T-helper 1 cell (primary cell): ENCODE results near the gene CRB2.
"Not testable (repeated sequence)": the region's sequence is repeated elsewhere in the genome, so short reads cannot be mapped to it uniquely, and the experiment has no call there.

Experiments
- DNase-seq, 5 donors: peaks; one replicate each; pipeline ENCODE4 v3.0.0-alpha.2; 2012 to 2020

Gene CRB2

DNA sequence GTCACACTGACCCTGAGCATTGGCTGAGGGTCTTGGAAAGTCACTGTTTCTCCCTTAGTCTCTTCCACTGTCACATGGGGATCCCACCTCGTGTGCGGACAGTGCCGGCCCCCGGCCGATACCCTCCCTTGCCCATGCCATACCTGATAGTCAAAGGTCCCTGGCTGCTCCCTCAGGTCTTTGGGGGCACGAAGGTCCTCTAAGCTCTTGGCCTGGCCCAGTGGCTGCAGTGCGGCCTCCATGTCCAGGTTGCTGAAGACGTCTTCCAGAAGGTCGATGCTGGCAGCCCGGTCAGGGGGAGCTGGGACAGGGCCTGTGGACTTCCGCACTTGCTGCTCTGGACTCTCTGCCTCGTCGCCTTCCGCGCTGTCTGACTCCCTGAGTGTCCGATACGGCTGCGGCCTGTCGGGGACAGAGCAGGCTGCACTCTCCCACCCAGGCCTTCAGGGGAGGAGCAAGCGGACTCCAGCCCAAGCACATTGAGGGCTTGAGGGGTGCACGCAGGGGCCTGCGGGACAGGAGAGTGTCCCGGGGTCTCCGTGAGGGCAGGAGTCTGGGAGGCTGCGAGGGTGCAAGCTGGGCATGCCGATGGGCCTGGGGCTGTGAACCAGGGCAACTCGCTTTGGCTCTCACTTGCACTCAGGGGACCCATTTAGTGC lies 27.6 kb downstream of the CRB2 start:
- no peak for DNase-seq

DNA sequence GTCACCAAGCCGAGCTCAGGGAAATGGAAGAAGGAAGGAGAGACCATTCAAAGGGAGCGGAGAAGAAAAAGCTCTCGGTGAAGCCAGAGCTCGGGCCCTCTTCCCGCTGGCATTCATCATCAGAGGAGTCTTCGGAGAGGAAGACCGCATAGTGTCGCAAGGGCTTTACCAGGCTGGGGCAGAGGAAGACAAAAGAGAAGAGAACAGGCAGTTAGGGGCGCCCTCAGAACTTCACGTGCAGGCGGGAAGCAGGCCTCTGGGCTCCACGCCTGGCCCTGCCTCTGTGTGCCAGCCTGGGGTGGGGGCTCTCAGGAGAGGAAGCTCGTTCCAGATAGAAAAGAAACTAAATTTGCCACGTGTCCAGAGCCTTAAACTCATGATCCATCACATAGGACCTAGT lies 31.7 kb downstream of the CRB2 start:
- no peak for DNase-seq

DNA sequence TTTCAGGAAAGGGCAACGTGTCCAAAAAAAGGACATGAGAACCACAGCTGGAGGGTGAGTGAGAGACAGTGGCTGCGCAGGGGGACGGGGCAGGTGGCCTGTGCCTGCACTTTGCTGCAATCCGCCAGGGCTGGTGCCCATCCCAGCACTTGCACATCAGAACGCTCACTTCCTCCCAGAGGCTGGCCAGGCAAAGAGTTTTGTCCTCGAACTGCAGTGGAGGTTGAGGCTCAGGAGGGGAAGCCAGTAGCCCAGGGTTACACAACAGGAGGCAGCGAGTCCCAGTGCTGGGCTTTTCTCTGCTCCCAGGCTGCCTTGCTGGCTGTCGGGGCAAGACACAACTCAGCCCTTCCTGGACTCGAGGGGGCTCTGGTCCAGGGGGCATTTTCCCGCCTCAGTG lies 33.1 kb downstream of the CRB2 start:
- DNase-seq = no peak

DNA sequence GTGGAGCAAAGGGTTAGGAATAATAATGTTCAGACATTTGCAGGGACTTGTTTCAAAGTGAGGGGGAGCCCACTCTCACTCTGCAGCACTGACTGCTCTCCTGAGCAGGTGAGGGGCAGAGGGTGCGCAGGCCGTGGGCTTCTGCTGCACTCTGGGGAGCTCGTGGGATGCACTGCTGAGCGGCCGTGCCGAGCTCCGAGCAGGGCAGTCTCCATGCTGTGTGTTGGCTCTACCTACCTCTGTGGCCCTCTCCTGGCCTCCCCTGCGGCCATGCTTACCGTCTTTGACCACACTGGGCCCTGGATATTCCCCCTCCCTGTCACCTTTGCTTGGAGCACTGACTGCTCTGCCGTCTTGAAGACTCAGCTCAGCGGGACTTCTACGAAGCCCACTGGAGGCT lies 33.7 kb downstream of the CRB2 start:
- DNase-seq = no peak

DNA sequence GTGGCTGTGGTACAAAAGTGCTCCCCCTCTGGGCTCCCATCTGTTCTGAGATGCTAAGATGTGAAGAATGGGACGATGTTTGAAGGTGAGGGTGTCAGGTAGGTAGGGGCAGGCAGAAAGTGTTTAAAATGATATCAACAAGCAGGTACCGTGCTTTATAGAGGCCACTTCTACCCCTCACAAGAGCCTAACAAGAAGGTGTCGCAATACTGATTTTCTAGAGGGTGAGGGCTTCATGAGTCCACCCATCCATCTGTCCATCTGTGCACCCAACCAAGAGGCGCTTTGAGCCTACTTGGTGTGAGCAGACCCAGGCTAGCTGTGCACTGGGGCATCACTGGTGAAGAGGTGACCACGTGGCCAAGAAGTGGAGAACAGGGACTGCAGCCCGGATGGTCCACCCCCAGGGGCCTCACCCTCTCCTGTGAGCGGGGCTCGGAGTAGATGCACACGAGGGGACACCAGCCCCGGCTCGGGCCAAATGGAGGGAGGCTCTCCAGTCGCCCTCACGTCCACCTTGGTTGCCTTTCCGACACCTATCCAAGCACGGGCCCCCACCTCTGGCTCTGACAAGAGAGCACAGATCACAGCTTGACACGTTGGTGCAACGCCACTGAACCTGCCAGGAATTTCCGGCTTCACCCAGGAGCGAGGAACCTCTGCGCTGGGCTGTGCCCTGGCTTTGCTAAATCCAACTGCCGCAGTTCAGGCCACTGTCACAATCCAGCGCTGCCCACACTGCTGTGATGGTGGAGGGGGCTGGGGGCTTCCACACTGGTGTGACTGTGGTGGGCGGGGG lies 34.5 kb downstream of the CRB2 start:
- DNase-seq = no peak

DNA sequence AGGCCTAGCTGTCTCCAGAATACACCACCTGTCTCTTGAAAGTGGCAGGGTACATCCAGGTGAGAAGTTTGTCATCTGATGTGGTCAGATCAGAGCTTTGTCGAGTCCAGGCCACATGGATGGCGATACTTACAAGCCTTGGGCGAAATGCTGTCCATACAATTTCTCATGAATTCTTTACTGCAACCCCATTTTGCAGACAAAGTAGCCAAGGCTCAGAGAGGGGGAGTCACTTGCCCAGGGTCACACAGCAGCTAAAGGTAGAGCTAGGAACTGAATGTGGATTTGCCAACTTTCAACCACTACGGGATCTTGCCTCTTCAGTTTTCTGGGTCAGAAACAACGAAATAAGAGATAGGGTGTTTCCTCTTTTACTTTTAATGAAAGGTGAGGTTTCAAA lies 35.2 kb downstream of the CRB2 start:
- no peak for DNase-seq

DNA sequence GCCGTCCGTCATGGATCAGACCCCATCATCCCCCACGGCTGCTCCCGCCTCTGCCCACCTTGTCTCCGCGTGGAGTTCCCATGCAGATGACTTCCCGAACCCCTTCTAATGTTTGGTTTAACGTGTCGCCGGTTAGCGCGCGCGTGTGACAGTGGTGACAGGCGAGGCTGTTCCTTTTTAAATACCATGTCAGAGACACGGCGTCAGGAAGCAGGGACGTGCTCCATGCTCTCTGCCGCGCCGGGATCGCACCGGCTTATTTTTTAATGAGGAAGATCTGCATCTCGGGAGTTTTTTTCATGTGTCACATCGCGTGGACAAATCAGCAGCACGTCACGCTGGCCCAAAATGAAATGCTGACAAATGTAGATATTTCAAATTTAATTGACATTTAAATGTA lies 35.9 kb downstream of the CRB2 start:
- DNase-seq = no peak

DNA sequence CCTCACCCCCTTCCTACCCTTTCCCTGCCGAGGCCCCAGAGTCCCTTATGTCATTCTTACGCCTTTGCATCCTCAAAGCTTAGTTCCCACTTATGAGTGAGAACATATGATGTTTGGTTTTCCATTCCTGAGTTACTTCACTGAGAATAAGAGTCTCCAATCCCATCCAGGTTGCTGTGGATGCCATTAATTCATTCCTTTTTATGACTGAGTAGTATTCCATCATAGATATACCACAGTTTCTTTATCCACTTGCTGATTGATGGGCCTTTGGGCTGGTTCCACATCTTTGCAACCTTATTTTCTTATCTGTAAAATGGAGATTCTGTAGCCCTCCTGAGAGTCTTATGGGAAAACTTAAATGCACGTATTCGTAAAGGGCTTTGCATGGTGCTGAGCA lies 36.8 kb downstream of the CRB2 start:
- no peak for DNase-seq

DNA sequence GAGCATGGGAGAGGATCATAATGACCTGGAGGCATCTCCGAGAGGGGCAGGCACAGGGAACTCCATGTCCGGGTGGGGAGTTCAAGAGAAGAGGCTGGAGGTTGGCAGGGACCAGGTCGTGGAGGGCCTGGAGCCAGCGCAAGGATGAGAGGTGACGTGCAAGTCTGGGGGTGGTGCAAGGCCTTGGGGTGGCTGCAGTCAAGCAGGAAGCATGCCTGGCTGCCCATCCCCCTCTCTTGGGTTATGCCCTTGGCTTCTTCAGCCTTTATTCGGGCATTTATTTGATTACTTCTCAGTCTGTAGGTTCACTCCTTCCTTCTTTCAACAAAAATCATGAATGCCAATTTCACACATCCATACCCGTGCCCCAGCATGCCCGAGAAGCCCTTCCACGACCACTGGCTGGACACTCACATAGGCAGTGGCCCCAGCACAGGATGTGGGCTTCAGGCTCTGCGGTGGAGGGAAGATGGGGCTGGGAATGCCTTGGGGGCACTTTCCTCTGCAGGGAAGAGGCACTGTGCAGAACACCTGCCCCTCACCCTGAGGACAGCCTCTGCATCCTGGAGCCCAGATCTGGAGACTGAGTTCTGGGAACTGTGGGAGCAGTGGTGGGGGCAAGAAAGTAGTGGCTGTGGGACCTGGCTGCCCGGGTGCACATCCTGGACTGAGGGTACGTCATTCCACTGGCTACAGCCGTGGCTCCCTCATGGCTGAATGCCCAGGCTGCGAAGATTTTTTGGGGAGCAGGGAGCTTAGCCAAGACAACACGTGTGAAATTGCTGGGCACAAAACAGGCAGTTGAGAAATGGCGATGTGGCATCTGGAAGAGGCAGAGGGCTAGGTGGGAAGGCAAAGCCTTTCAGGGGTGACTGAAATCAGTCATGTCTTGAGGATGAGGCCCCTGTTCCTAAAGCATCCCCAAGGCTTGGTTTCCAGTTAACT lies 38.6 kb downstream of the CRB2 start:
- DNase-seq = no peak

DNA sequence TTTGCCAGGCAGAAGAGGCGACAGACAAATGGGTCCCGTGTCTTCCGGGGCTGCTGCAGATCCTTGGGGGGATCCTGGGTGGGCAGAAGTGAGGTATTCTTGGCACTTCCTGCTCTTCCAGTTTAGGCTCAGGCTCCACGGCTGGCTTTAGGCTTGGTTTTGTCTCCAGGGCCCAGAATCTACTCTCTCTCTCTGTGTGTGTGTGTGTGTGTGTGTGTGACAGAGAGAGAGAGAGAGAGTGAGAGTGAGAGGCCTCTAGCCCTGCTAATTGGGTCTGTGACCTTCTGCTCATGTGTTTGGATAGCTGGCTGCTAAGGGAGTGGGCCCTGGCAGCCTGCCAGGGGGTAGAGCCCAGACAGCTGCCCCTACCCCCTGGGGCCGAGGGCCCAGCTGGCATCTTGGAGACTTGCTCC lies 39.3 kb downstream of the CRB2 start:
- DNase-seq = no peak

DNA sequence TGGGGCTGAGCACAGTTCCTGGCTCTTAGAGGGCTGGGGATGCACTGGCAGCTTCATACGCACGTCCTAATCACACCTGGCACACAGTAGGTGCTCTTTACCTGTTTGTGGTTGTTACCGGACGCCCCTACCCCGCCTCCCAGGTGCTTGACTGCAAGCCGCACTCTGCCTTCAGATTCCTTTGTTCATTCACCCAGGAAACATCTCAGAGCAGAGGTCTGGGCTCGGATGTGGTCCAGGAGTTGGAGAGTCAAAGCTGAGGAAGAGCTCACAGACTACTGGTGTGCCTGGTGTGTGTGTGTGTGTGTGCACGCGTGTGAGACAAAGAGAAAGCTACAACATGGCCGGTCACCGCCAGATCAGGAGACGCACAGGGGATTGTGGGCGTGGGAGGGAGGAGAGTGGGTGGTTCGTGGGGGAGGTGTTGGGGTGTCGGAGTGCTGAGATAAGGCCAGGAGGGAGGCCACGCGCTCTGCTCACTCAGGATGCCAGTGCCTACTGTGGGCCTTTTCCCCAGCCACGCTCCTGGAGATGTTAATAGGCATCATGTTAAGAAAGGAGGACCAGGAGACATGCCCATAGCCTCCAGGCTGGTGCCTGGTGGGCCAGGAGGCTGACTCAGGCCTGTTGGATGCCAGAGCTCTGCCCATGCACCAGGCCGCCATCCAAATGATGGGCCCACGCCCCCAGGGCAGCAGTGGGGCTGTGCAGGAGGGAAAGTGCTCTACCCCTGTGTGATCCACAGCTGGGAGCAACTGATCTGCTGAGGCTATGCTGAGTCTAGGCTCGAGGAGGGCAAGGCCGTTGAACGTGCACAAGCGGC lies 39.9 kb downstream of the CRB2 start:
- DNase-seq = no peak

DNA sequence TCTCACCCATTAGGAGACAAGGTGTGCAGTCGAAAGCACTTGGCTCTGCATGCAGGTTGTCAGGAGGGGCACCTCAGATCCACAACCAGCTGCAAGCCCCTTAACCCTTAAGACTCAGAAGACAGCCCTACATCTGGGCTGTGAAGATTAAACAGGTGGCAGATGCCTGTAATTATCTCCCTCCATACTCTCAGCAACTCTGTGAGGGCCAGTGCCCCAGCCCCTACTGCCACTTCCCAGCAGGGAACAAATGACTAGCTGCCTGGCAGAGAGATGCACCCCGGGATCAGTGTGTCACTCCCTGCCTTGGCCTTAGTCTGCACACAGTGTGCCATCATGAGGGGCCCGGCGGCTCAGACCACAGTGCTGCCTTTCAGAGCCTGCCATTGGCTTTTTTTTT lies 42.0 kb downstream of the CRB2 start:
- no peak for DNase-seq

DNA sequence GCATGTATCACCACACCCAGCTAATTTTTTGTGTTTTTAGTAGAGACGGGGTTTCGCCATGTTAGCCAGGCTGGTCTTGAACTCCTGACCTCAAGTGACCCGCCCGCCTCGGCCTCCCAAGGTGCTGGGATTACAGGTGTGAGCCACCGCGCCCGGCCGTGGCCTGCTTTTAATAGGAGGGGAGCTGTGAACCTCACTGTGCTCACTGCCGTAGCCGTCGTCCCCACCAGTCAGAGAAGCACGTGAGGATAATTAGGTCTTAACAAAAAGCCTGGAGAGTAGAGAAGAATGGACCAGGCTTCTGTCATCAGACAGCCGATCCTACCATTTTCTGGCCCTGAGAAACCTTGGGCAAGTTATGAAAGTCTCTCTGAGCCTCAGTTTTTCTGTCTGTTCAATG lies 42.9 kb downstream of the CRB2 start:
- not testable (repeated sequence) for DNase-seq

DNA sequence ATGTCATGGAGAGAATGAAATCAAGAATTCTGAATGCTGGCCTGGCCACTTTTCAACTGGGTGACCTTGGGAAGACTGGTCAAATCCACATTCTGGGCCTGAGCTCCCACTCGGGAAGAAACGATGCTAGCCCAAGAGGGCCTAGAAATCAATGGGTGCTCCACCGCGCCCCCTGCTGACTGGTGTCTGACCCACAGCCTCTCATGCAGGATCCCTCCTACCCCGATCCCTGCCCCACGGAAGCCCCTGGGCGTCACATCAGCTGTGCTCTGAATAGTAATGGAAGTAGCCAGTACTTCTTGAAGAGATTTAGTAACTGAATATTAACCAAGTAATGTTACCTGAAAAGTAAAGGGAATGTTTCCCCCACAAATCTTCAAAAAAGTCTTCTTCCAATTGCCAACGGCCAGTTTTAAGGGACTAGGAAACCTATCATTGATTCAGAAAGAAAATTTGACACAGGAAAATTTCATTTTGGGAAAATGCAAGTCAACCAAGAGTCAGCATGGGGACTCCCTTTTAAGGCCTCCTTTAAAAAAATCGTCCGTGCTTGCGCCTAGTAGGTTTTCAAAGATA lies 43.9 kb downstream of the CRB2 start:
- DNase-seq = no peak

DNA sequence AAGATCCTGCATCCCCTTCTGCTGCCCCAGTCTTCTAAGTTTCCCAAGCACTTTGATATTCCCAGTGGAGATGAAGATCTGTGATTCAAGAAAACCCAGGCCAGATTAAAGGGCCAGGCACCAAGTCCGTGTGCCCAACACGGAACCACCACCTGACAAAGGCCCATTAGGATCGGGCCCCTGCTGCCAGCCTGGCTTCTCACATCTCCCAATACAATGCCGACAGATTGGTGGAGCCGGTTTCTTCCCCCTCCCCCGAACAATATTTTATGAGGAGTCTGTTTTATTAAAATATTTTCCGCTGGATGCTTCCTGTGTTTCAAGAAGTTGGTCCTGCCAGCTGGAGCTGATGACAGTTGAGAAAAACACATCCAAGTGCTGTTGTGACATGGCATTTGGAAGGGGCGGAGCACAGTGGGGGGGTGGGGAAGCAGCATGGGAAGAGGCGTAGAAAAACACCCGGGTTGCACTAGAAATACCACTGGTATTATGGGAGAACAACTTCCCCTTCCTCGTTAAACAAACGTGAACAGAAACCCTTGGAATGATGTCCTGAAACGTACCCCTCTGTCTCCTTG lies 45.0 kb downstream of the CRB2 start:
- DNase-seq = no peak

DNA sequence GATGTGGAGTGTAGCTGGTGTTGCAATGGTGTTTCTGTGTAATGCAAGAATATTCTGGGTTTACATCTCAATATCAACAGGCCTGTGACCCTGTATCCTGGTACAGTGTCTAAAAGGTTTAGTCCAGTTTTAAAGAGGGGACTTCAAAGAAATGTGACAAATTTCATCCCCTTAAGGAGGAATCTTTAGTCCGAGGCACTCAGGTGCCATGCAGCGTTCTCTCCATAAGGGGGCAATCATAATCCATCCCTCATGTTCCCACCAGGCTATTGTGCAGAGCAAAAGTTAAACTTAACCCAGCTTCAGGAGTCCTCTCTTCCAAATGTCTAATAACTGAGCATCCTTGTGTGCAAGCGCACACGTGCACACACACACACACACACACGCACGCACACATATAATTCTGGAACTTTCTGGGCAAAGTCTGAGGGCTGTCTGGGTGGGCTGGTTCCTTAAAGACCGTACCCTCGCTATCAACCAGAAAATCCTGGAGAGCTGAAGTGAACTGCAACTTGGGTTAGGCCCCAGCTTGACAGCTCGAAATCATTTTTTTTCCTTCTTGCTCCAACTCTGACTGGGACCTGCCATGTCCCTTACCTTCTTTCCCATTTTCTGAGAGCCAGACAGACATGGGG lies 46.0 kb downstream of the CRB2 start:
- DNase-seq = no peak

DNA sequence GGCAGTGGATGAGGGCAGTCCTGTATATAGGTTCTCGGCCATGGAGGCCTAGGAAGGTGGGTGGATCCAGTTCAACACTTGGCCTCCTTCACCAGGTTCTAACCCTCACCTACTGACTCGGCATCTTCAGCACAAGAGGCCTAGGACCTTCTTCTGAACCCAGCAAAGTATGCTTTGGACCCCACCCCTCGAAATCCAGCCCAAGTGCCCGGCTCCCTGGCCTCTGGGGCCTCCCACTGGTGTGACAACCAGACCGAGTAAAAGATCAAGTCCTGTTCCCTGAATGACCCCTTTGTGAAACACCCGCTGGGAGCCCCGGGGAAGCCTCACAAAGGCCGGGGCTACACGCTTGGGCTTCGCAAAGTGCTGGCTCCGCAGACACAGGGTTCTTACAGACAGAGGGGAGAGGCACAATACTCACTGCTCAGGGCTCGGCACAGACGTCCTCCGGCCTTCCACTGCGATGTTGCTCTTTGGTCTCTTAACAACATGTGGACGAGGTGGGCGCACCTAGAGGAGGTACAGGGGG lies 47.0 kb downstream of the CRB2 start:
- no peak for DNase-seq

DNA sequence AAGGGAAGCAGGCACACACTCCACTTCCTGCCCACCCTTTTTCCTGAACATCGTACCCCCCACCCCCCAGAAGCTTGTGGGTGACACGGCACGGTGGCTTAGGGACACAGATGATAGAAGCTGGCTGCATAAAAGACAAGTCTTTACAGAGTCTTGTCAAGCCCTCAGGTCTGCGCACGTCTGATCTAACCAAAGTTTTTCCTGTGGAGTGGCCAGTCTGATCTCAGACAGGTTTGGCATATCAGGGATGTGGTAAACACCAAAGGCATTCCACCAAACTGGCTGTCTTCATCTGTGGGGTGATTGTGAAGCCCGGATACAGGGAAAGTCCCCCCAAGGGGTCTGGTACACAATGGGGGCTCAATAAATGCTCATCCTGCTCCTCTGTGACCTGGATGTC lies 50.0 kb downstream of the CRB2 start:
- no peak for DNase-seq

DNA sequence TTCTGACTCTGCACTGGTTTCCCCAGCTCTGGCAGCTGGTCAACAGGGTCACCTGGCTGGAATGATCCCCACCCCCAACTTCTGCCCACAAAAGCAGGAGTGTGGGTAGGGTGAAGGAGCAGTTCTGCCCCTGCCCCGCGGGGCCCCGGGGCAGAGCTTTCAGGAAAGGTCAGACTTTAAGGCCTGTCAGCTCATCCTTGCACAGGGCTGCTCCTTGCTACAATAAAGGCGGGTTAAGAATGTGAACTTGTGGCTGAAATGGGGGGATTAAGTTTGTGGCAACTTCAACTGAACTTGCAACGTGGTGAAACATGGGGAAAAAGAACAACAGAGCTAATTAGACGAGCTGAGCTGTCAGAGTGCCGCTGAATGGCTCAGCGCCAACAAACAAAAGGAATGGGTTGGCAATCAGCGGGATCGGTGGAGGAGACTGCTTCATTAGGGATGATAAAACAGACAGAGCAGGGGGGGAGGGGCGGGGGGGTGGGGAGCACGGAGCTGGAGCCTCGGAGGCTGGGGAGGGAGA lies 50.8 kb downstream of the CRB2 start:
- no peak for DNase-seq

DNA sequence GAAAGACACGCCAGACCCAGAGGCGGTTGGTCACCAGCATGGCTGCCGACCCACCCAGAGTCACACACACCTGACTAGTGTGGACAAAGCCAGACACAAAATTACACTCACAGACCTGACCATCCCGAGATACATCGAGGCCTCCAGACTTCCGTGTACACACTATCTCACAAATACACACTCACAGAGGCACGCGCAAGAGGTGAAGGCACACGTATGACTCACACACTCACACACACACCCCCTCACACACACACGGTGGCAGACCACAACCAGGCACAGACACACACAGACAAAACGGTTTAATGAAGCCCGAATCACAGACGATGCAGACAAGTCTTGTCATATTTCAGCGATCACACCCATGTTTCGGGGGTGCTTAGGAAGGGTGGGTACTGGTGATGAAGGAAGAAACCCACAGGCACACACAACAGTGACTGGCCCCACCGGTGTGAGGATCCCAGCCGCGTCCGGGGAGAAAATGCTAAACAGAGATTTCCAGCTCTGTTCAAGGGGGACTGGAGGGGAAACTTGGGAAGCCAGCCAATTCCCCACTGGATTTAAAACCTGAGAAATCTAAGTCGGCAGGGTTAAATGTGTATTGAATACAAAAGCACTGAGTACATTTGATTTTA lies 51.3 kb downstream of the CRB2 start:
- DNase-seq = no peak
